Thymus (tissue), 11 donors: Measurements from ENCODE around the gene AKR7A2. TPM values are rescaled to one million over a fixed set of nuclear protein-coding genes. Genes with fewer than 3 reads are reported as not detected.

Experiments
- DNase-seq, 9 donors: peaks; one replicate each; pipeline ENCODE4 v3.0.0-alpha.2; 2013; ENCODE audit warnings: low spot score in 9 of 9, low read depth in 6 of 9, missing footprints in 1 of 9
- H3K27ac ChIP-seq, 2 donors: one replicate each; pipeline ENCODE4 v1.5.1; 2013; ENCODE audit warnings: control low read depth in 1 of 2, low read depth in 1 of 2, low read length in 1 of 2, mild to moderate bottlenecking in 1 of 2, moderate library complexity in 1 of 2
- H3K27me3 ChIP-seq, 2 donors: one replicate each; pipeline ENCODE4 v1.5.1; 2013; ENCODE audit warnings: low read length in 1 of 2; ENCODE audit not compliant: control insufficient read depth in 2 of 2, insufficient read depth in 1 of 2
- H3K36me3 ChIP-seq, 2 donors: one replicate each; pipeline ENCODE4 v1.5.1; 2013; ENCODE audit warnings: low read length in 1 of 2, mild to moderate bottlenecking in 1 of 2, moderate library complexity in 1 of 2; ENCODE audit not compliant: control insufficient read depth in 2 of 2, insufficient read depth in 2 of 2
- H3K4me1 ChIP-seq, 2 donors: one replicate each; pipeline ENCODE4 v1.5.1; 2013; ENCODE audit warnings: low read length in 2 of 2; ENCODE audit not compliant: control insufficient read depth in 2 of 2, insufficient read depth in 2 of 2
- H3K4me3 ChIP-seq, 2 donors: one replicate each; pipeline ENCODE4 v1.5.1; 2013; ENCODE audit warnings: low read length in 2 of 2, control low read depth in 1 of 2, mild to moderate bottlenecking in 1 of 2
- H3K9me3 ChIP-seq, 2 donors: one replicate each; pipeline ENCODE4 v1.5.1; 2013; ENCODE audit warnings: low read length in 1 of 2, mild to moderate bottlenecking in 1 of 2; ENCODE audit not compliant: control insufficient read depth in 2 of 2, insufficient read depth in 1 of 2
- WGBS: extraction: QIAGEN DNeasy Blood & Tissue Kit; methylation state at CpG from one replicate; pipeline ENCODE4 v1.1.7; 2013; 5-methylcytosine and 5-hydroxymethylcytosine counted together
- polyA plus RNA-seq: library from polyadenylated mRNA; stranded (reverse); fragments of 200-250 nt; gene quantifications from one replicate; pipeline ENCODE4 v1.2.3, GENCODE V29; 2013
- total RNA-seq: library from RNA; stranded (reverse); fragments of 120-200 nt; gene quantifications from one replicate; pipeline ENCODE4 v1.2.4, GENCODE V29; 2013
- donor health status: healthy.

The AKR7A2 gene
- total and polyA plus RNA-seq, 2 donors = 24.8 to 54.3 TPM

DNA sequence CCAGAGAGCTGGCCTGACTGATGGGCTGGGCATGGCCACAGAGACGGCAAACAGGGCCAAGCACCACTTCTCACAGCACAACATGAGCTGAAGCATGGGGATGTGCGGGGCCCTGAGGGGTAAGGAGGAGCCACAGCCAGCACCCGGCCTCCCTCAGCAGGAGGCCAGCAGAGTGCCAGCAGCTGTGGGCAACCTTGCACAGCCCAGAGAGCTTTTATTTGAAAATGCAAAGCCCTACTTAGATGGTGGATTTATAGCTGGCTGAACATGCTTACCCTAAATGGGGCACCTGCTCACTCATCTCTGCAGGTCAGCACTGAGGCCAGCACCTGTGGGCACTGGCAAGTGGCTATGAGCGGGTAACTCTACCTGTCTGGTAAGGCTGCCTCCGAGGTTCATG lies 44.3 kb upstream of the AKR7A2 start:
- peaks cover 54 to 68% of the 10 kb centered on the region in 2 donors for H3K36me3 ChIP-seq
- no peak overlapping the region for H3K4me3 ChIP-seq
- H3K27ac ChIP-seq = no peak overlapping the region
- no peak for DNase-seq
- no peaks in the 10 kb centered on the region for H3K9me3 ChIP-seq
- 93% methylated on average over 5 of the region's 5 CpGs for WGBS
- H3K4me1 ChIP-seq = peaks cover 24 to 45% of the 10 kb centered on the region in 2 donors
- H3K27me3 ChIP-seq = no peaks in the 10 kb centered on the region

- Histone ChIP-seq H3K9me3 (no peaks in the 10 kb centered on the region), H3K4me1 (peaks cover 8 to 28% of the 10 kb centered on the region in 2 donors), H3K4me3 (no peak overlapping the region), H3K36me3 (peaks cover 63 to 71% of the 10 kb centered on the region in 2 donors), H3K27ac (peak overlapping the region in 1 of 2 donors; percentile 37), H3K27me3 (no peaks in the 10 kb centered on the region)
- 95% methylated on average over 6 of the region's 6 CpGs for WGBS
- no peak for DNase-seq
Measured at GRCh38 chr1:19354531-19354981, 42.6 kb upstream of the AKR7A2 start.

GRCh38 chr1:19353596-19353995 lies 41.7 kb upstream of the AKR7A2 start:
- H3K4me3 ChIP-seq = no peak overlapping the region
- no peak overlapping the region for H3K27ac ChIP-seq
- H3K27me3 ChIP-seq = no peaks in the 10 kb centered on the region
- H3K9me3 ChIP-seq = no peaks in the 10 kb centered on the region
- DNase-seq = no peak
- H3K36me3 ChIP-seq = peaks cover 68 to 77% of the 10 kb centered on the region in 2 donors
- 80% methylated on average over 8 of the region's 8 CpGs for WGBS
- H3K4me1 ChIP-seq = peaks cover 3 to 20% of the 10 kb centered on the region in 2 donors

DNA sequence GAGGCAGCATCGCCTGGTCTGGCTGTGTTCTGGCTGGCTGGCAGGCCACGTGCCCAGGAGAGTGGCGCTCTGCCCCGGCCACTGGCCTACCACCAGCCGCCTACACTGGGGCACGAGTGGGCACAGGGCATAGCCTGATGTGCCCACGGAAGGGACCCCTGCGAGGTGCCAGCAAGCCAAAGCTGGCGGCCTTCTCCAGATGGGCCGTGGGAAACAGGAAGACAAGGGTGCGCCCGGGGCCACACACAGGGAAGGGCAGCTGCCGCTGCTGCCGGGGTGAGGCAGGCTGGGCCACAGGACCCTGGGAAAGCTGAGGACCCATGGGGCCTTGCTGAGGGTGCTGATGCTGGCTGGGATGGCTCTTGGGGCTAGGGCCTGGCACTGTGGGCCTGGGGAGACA lies 40.9 kb upstream of the AKR7A2 start:
- DNase-seq = no peak
- Histone ChIP-seq H3K36me3 (peaks cover 74 to 78% of the 10 kb centered on the region in 2 donors), H3K4me1 (peaks cover 0 to 19% of the 10 kb centered on the region in 2 donors), H3K4me3 (no peak overlapping the region), H3K9me3 (no peaks in the 10 kb centered on the region), H3K27me3 (no peaks in the 10 kb centered on the region), H3K27ac (no peak overlapping the region)
- 95% methylated on average over 14 of the region's 14 CpGs for WGBS

DNA sequence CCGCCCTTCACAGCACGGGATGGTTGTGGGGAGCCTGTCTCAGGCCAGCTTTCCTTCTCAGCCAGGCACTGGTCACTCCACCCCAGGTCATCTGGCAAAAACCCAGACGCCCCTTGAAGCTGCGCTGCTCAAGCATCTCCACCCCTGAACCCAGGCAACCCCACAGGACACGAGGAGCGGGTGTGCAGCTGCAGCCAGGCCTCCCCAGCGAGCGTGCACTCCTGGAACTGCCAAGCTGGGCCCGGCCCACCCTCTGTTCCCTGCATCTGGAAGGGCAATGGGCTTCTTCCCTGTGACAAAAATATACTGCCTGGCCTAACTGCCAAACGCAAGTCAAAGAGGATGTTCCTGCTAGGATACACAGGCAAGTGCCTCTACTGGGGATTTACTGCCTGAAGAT lies 39.9 kb upstream of the AKR7A2 start:
- H3K27me3 ChIP-seq = no peaks in the 10 kb centered on the region
- DNase-seq = no peak
- peaks cover 0 to 12% of the 10 kb centered on the region in 2 donors for H3K4me1 ChIP-seq
- peaks cover 70 to 73% of the 10 kb centered on the region in 2 donors for H3K36me3 ChIP-seq
- no peaks in the 10 kb centered on the region for H3K9me3 ChIP-seq
- H3K27ac ChIP-seq = no peak overlapping the region
- WGBS = 94% methylated on average over 10 of the region's 10 CpGs
- no peak overlapping the region for H3K4me3 ChIP-seq

DNA sequence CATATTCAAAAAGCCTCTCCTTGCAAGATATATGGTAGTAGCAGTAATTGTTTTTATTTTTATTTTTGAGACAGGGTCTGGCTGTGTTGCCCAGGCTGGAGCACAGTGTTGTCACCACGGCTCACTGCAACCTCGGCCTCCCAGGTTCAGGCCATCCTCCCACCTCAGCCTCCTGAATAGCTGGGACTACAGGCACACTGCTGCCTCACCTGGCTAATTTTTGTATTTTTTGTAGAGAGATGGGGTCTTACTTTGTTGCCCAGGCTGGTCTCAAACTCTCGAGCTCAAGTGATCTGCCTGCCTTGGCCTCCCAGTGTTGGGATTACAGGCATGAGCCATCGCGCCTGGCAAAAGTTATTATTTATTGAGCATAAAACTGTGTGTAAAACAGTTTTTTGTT lies 38.6 kb upstream of the AKR7A2 start:
- Histone ChIP-seq H3K27me3 (no peaks in the 10 kb centered on the region), H3K9me3 (no peaks in the 10 kb centered on the region), H3K27ac (no peak overlapping the region), H3K4me1 (peaks cover 0 to 12% of the 10 kb centered on the region in 2 donors), H3K36me3 (peaks cover 61 to 67% of the 10 kb centered on the region in 2 donors), H3K4me3 (no peak overlapping the region)
- DNase-seq = no peak
- whole genome bisulfite sequencing = 98% methylated on average over 5 of the region's 5 CpGs

DNA sequence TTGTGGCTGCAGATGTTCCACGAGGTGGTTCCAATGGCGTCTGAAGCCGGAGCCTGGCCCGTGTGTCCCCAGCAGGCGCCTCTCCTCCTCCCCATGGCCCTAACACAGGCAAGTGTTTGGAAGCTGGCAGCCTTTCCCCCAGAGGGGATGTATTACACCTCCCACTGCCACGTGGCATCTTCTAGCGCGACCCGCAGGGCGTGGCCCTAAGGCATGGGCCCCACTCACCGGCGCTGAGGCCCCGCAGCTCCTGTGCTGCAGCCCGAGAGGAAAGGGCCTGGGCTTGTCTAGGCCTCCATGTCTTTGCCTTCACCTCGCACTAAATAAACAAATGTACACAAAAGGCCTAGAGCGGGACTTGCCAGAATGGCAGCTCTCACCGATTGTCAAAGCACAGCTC lies 38.1 kb upstream of the AKR7A2 start:
- H3K36me3 ChIP-seq = peaks cover 59 to 68% of the 10 kb centered on the region in 2 donors
- H3K9me3 ChIP-seq = no peaks in the 10 kb centered on the region
- no peaks in the 10 kb centered on the region for H3K27me3 ChIP-seq
- WGBS = 97% methylated on average over 17 of the region's 17 CpGs
- no peak overlapping the region for H3K4me3 ChIP-seq
- no peak overlapping the region for H3K27ac ChIP-seq
- DNase-seq = no peak
- H3K4me1 ChIP-seq = peaks cover 0 to 12% of the 10 kb centered on the region in 2 donors

DNA sequence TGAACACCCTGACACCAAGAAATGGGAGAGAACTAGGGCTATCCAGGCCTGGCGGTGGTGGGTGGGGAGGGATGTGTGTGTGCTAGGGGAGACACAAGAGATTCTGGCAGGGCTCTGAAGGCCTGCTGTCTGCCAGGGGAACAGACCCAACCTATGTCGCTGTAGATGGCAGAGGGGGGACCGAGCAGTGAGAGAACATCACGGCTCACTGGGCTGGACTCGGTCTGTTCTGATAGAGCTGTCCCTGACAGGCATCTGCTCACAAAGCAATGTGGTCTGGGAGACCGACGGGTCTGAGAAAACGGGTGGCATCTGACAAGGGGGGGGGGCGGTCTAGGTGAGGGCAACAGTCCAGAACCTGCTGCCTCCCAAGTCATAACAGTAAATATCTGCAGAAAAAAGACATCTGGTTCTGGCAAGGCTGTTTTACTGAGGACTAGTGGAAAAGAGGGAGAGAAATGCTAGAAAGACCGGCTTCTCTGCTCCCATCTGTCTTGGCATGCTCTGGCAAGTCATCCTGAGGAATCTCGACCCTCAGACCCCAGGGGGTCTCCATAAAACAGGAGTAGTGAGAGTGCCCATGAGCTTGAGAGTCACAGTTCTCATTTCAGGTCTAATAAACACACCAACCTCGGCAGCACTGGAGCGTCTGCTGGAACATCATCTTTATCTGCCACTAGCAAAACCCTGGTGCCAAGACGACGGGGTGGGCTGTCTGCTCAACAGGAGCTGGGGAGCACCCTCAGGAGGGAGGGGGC lies 36.7 kb upstream of the AKR7A2 start:
- Histone ChIP-seq H3K36me3 (peaks cover 58 to 68% of the 10 kb centered on the region in 2 donors), H3K27ac (no peak overlapping the region), H3K4me1 (peaks cover 0 to 5% of the 10 kb centered on the region in 2 donors), H3K27me3 (no peaks in the 10 kb centered on the region), H3K4me3 (no peak overlapping the region), H3K9me3 (no peaks in the 10 kb centered on the region)
- WGBS = 87% methylated on average over 15 of the region's 15 CpGs
- no peak for DNase-seq

DNA sequence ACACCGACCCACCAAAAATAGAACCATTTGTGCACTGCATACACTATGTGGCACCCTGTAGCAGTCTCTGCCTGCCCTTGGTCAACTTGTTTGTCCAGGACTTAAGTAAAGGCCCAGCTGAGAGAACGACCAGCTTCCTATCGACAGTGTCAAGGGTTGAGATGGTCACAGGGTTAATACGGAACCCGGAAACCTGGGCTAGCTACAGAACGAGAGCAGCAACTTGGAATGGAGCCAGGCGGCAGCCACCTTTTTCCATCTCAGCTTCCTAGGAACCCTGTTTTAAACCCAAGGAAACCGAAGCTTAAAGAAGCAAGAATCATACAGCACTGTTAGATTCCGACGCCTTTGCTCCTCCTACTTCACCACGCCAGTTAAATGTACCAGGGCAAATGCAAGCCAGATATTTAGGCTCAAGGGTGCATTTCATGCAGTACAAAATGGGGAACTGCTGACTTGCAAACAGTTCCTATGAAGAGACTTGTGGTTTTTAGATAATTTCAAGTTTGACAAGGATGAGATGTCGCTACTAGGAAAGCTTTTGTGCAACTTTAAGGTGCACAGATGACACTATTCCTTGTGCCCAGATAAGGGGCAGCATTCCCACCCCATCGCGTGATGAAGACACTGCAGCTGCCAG lies 35.7 kb upstream of the AKR7A2 start:
- H3K27ac ChIP-seq = no peak overlapping the region
- peaks cover 0 to 2% of the 10 kb centered on the region in 2 donors for H3K4me1 ChIP-seq
- no peaks in the 10 kb centered on the region for H3K9me3 ChIP-seq
- DNase-seq = no peak
- no peaks in the 10 kb centered on the region for H3K27me3 ChIP-seq
- H3K36me3 ChIP-seq = peaks cover 51 to 68% of the 10 kb centered on the region in 2 donors
- WGBS = 71% methylated on average over 14 of the region's 14 CpGs
- no peak overlapping the region for H3K4me3 ChIP-seq
